ENCODE results near the gene LRRTM1. TPM values are rescaled to one million over a fixed set of nuclear protein-coding genes. Genes with fewer than 3 reads are reported as not detected.

LRRTM1 gene
- total and polyA plus RNA-seq, 2 of the 8 experiments (the other 6 are each of a cell fraction or from before 2014, with no cell fraction given) = 1.4 to 2.3 TPM

DNA sequence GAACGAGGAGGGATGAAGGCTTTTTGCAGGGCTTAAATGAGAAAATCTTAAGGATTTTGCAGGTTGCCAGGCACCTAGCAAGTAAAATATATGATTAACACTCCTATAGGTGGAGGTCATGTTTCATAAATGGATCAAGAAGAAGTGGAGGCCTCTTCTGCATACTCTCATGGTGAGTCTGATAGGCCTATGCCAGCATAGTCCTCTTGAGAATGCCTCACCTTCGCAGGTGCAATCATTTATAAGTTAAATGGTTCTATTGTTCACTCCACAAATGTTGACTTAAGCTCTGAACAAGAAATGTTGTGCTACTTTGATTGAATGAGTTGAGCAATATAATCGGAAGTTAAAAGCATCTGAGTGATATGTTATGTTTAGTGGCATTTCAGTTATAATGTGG lies 12.1 kb downstream of the LRRTM1 start:
- Histone ChIP-seq H2BK12ac (ENCODE audit: low read depth, low read length) (no peak overlapping the region), H2BK120ac (replicated peaks; ENCODE audit: low read depth, low read length) (no peak overlapping the region), H3K56ac (replicated peaks; ENCODE audit: insufficient read length, low read depth, low read length) (no peak overlapping the region), H4K5ac (ENCODE audit: insufficient read length, low read depth, low read length) (no peak overlapping the region), H3K4ac (replicated peaks; ENCODE audit: insufficient read length, low read depth, low read length) (no peak overlapping the region), H3K9me3 (ENCODE audit: insufficient read depth in 2 of 2, low read depth in 1 of 2, low read length in 1 of 2) (no peaks in the 10 kb centered on the region), H3K79me1 (ENCODE audit: low read depth, low read length) (no peaks in the 10 kb centered on the region), H3K14ac (ENCODE audit: insufficient read length) (no peak overlapping the region), H3K23ac (ENCODE audit: insufficient read length) (no peak overlapping the region), H3K4me2 (ENCODE audit: insufficient read depth in 1 of 2, low read depth in 2 of 2, low read length in 2 of 2) (no peak overlapping the region), H4K8ac (ENCODE audit: extremely low read depth, insufficient read depth, low read length) (no peak overlapping the region), H4K91ac (replicated peaks; ENCODE audit: insufficient read length, low read length) (no peak overlapping the region), H3K4me3 (ENCODE audit: extremely low read depth in 1 of 4, insufficient read depth in 2 of 4, low read depth in 3 of 4, low read length in 4 of 4) (no peak overlapping the region), H3K36me3 (ENCODE audit: control insufficient read depth in 2 of 4, insufficient read depth in 4 of 4, low read length in 3 of 4) (no peaks in the 10 kb centered on the region), H3K4me1 (replicated peaks in 1 of 4; ENCODE audit: control insufficient read depth in 3 of 4, insufficient read depth in 4 of 4, low read length in 3 of 4) (peaks cover 0 to 2% (median 0%) of the 10 kb centered on the region in 4 experiments; a peak in 2 of 7 replicates), H2BK15ac (ENCODE audit: low read length) (no peak overlapping the region), H3K27me3 (replicated peaks in 1 of 4; ENCODE audit: control insufficient read depth in 3 of 4, extremely low read depth in 1 of 4, insufficient read depth in 3 of 4, low read length in 3 of 4) (peaks cover 0 to 1% (median 0%) of the 10 kb centered on the region in 4 experiments; a peak in 1 of 7 replicates), H2BK5ac (ENCODE audit: low read depth, low read length) (no peak overlapping the region), H2AK5ac (ENCODE audit: low read depth, low read length) (no peak overlapping the region), H3K18ac (ENCODE audit: extremely low read depth, low read length) (no peak overlapping the region), H3K9ac (replicated peaks in 1 of 4; ENCODE audit: extremely low read depth in 1 of 4, low read depth in 3 of 4, low read length in 3 of 4) (no peak overlapping the region), H2AFZ (ENCODE audit: low read length) (no peak overlapping the region), H3K79me2 (ENCODE audit: control insufficient read depth in 1 of 2, insufficient read depth in 2 of 2, low read length in 2 of 2) (no peaks in the 10 kb centered on the region), H2BK20ac (ENCODE audit: low read length) (no peak overlapping the region), H3K23me2 (ENCODE audit: low read depth, low read length) (no peaks in the 10 kb centered on the region; the same call in 1 of the 2 replicates), H4K20me1 (replicated peaks in 1 of 2; ENCODE audit: control insufficient read depth in 1 of 2, insufficient read depth in 2 of 2, low read length in 2 of 2) (no peaks in the 10 kb centered on the region), H3K27ac (ENCODE audit: low read depth, low read length) (no peak overlapping the region)
- DNase-seq (ENCODE audit: low read depth in 1 of 2, low spot score in 2 of 2) (no peak), FAIRE-seq (no peak)
- CTCF ChIA-PET (ENCODE audit: partially characterized antibody) = interaction anchor here (0.7 to 1.0 kb wide), 2 partner anchors 11 to 31 kb away, joined by 3 read pairs; no protein-coding TSS in a partner anchor
- TF ChIP-seq HDAC6 (IDR thresholded peaks at IDR 0.05; ENCODE audit: low read depth, low read length) = no peak
- whole genome bisulfite sequencing, 2 experiments (ENCODE audit: extremely low coverage in 1 of 2, insufficient coverage in 1 of 2, insufficient read length in 1 of 2, insufficient replicate concordance in 2 of 2, low coverage in 1 of 2, low lambda C conversion rate in 2 of 2, missing lambda C conversion rate in 1 of 2) = 86% methylated on average over 3 of the region's 3 CpGs; no CpG with 5 or more reads in 1 of the 2 experiments
- POLR2A ChIA-PET (ENCODE audit: partially characterized antibody) = no interaction called here
